Astrocyte of the spinal cord (primary cell): ENCODE results near the gene KLHL3.

Experiments
- DNase-seq: peaks from one replicate; pipeline ENCODE4 v3.0.0; 2011; ENCODE audit warnings: low read depth, low spot score
- H3K4me3 ChIP-seq: 2 replicates; pipeline ENCODE4 v1.5.1; 2011; ENCODE audit warnings: low read depth, mild to moderate bottlenecking, low read length, moderate library complexity
- CTCF ChIP-seq: IDR thresholded peaks from 2 replicates; pipeline ENCODE4 v1.5.1; 2012; ENCODE audit warnings: low read depth, mild to moderate bottlenecking, low read length, inconsistent platforms
- in situ Hi-C: cut with HindIII; loops from 2 replicates; pipeline ENCODE4 v1.10.0; 2017; ENCODE audit warnings: low sequenced_read_pairs

The KLHL3 gene

GRCh38 chr5:137603356-137603755 lies 132.5 kb downstream of the KLHL3 start:
- no peak for DNase-seq
- in situ Hi-C loops: no loop called here
- no peak for TF ChIP-seq CTCF
- no peak overlapping the region for H3K4me3 ChIP-seq

GRCh38 chr5:137602721-137603273 lies 133.1 kb downstream of the KLHL3 start:
- no peak for DNase-seq
- no peak overlapping the region for H3K4me3 ChIP-seq
- in situ Hi-C loops: no loop called here
- TF ChIP-seq CTCF: no peak

- no peak overlapping the region for H3K4me3 ChIP-seq
- no peak for TF ChIP-seq CTCF
- in situ Hi-C loops: no loop called here
- DNase-seq: no peak
These were observed 135.0 kb downstream of the KLHL3 start for GRCh38 chr5:137600721-137601360.

GRCh38 chr5:137599457-137599856 lies 136.4 kb downstream of the KLHL3 start:
- in situ Hi-C loops: no loop called here
- TF ChIP-seq CTCF: no peak
- H3K4me3 ChIP-seq: no peak overlapping the region
- DNase-seq: no peak

- no peak overlapping the region for H3K4me3 ChIP-seq
- no peak for TF ChIP-seq CTCF
- in situ Hi-C loops: no loop called here
- DNase-seq: no peak
These were observed 137.5 kb downstream of the KLHL3 start for GRCh38 chr5:137598399-137598798.

GRCh38 chr5:137596941-137597340 lies 138.9 kb downstream of the KLHL3 start:
- in situ Hi-C loops: no loop called here
- no peak overlapping the region for H3K4me3 ChIP-seq
- no peak for DNase-seq
- TF ChIP-seq CTCF: no peak
